T-helper 1 cell treated with Interleukin-12 subunit alpha and Interleukin-12 subunit beta and Interleukin-4 antibody, amounts not matched to agents 30 ng/mL and 1 ng/mL, for 36 hours (primary cell): ENCODE results near the gene GRID1. TPM values are rescaled to one million over a fixed set of nuclear protein-coding genes. Genes with fewer than 3 reads are reported as not detected.

Experiments
- intact Hi-C: fragments of 100-400 bp; cut with micrococcal nuclease; formaldehyde crosslinking; loops from one replicate; pipeline ENCODE4 v1.15.1; 2024
- total RNA-seq: library from RNA; stranded (reverse); gene quantifications from 2 replicates; pipeline ENCODE4 v1.2.3, GENCODE V29; 2022

GRID1 gene
- total RNA-seq, 1 donor from 2014 or later = not detected

GRCh38 chr10:86356296-86356695 lies 10.3 kb downstream of the GRID1 start:
- intact Hi-C loops = no loop called here

DNA sequence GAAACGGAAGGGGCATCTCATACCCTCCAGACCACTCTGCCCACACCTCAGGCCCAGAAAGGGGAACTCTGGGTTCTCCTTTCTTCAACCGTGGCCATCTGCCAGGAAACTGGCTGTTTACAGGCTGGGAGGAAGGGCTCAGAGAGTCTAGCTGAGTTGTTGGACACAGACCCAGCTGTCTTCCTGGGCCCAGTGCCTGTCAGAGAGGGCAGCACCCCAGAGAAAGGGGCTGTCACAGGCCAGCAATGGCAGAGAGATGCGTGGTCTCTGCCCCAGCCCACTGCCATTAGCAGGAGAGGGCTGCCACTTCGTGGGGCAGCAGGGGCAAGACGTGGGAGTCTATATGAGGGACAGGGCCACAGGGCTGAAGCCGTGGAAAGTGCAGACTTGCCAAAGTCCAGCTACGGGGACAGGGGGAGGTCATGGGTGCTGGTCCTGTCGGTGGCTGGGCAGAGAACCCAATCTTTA lies 11.0 kb downstream of the GRID1 start:
- intact Hi-C loops = no loop called here

DNA sequence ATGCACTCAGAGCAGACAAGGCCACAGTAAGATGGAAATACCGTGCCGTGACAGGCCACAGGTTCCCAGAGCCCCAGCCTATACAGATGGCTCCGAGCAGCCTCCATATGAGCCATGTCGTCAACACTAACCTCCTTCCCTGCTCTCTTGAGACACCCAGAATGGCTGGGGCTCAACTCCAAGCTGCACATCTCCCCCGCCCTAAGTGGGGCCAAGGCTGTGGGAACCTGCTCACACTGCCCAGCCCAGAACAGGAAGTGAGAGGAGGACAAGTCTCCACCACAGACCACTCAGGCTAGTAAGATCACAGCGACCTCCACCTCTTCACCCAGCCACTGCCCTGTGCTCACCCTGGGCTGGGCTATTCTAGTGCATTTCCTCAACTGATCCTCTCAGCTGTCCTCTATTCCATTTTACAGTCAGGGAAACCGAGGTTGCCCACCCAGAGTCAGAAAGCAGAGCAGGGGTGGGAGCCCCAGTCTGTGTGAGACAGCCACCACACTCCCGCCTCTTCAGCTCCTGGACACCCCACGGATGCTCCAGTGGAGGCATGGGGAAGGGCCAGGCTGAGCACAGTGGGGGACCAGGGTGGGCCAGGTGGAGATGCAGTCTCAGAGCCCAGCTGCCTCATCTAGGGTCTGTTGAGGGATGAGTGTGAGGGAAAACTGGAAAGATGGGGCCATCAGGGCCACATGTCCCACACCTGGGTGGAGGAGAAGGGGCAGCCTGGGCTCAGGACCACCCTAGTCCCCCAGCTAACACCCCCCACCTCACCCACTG lies 11.6 kb downstream of the GRID1 start:
- intact Hi-C loops = no loop called here

DNA sequence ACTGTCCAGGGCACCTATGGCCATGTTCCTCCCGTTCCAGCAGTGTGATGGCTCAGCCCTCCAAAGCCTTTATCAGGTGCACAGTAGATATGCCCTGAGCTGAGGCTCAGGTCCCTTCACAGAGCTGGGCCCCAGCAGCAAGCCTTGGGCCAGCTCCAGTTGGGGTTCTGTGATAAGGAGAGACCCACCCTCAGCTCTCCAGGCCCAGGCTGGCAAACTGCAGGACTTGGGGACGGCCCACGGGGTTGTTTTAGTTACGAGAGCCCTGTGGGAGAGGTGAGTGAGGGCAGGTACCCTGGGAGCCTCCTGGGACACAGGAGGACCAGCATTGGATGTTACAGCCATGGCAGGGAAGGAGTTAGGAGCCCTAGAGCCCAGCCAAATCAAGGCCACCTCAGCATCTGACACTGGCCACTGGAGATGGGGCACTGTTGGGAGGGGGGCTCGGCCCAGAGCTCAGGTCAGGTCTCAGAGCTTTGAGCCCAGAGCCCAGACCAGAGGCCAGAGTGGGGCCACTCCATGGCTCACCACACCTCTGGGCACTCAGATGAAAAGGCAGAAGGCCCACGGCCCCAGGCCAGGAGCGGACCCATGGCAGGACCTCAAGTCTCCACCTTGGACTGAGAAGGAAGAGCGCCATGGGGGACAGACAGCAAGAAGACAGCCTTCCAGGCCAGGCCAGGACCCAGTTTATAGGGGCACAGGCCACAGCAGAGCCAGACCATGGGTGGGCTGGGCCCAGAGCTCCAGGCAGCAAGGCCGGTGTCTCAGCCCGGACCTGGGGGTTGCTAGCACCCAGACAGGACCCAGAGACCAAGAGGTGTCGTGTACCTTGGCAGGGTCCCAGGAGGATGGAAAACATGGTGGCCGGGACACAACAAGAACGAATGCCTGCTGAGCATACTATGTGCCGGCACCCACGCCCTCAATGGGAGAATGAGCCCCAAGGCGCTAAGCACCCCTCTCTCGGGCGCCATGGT lies 12.8 kb downstream of the GRID1 start:
- intact Hi-C loops = no loop called here

DNA sequence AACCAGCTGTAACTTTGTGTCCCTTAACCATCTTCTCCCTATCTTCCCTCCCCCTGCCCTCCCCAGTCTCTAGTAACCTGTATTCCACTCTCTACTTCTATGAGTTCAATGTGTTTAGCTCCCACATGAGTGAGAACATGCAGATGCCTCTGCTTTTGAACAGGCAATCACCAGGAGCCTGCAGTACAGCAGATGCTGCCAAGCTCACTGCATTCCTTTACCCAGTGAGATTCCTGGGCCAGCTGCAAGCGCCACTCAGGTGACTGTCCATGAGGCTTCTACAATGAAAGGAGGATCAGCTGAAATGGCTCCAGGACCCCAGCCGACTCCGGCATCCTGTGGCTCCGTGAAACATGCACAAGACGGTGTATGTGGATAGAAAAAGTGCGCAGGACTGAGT lies 15.7 kb downstream of the GRID1 start:
- intact Hi-C loops = no loop called here

- intact Hi-C loops = no loop called here
Measured at GRCh38 chr10:86349940-86350630, 16.5 kb downstream of the GRID1 start.

DNA sequence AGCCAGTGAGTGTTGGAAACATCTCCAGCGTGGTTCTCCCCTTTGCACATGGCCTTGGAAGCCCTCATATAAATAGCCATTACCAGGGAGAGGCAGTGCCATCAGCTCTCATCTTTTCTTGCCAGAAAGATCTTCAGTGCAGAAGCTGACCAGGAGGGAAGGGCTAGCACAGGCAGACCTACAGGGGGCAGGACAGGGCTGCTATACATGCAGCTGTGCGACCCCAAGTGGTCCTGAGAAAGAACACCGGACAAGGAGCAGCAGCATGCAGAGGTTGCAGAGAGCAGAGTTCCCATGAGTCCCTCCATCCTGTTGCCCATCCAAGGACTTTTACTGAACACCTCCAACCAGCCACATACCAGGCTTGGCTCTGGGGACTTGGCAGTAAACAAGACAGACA lies 17.1 kb downstream of the GRID1 start:
- intact Hi-C loops = no loop called here

DNA sequence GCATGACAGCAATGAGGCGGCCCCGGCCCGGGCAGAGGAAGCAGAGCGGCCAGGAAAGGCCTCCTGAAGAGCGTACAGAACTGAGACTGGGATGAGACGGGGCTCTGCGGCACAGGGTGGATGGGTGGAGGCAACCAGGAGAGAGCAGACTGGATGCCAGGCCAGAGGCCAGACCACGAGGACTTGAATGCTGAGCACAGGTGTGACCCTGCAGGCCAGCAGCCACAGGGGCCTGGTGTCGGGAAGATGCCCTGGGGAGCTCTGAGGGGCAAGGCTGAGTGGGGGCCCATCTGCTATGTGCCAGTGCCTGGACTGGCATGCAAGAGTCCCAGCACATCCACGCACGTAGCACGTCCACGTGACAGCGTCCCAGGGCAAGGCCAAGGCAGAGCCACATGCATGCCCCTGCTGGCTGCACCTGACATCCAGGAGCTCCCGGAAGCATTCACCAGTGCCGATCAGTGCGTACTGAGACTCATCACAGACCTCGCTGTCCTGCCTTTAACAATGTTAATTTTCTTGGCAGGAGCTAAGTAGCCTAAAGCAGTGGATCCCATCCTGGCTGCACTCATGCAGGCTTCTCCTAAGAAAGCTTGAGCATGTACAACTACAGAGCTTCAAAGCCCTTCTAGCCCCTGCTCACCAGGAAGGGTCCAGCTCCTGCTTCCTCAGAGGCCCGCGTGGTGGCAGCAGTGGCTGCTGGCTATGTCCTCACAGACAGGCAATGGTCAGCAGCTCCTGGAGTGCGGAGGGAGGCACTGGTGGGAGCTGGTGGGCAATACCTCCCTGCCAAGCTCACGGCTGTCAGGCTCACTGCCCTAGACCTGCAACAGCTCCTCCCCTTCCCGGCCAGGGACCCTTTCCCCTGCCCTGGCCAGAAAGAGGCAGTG lies 18.0 kb downstream of the GRID1 start:
- intact Hi-C loops = no loop called here

DNA sequence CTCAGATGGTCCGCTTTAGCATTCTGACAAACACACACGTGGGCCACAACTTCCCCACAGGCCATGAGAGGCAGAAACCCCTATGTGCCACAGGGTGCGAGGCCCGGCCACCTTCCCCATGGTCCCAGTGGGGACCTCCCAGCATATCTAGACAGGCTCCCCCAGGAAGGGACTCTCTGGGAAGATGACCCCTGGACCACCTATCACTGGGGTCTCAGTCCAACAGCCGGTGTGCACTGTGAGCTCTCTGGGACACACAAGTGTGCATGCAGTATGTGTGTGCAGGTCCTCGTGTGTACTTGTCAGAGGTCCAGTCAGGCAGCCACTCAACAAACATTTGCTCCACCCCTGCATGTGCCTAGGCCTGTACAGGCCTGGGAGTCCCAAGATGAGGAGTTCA lies 18.7 kb downstream of the GRID1 start:
- intact Hi-C loops = no loop called here

DNA sequence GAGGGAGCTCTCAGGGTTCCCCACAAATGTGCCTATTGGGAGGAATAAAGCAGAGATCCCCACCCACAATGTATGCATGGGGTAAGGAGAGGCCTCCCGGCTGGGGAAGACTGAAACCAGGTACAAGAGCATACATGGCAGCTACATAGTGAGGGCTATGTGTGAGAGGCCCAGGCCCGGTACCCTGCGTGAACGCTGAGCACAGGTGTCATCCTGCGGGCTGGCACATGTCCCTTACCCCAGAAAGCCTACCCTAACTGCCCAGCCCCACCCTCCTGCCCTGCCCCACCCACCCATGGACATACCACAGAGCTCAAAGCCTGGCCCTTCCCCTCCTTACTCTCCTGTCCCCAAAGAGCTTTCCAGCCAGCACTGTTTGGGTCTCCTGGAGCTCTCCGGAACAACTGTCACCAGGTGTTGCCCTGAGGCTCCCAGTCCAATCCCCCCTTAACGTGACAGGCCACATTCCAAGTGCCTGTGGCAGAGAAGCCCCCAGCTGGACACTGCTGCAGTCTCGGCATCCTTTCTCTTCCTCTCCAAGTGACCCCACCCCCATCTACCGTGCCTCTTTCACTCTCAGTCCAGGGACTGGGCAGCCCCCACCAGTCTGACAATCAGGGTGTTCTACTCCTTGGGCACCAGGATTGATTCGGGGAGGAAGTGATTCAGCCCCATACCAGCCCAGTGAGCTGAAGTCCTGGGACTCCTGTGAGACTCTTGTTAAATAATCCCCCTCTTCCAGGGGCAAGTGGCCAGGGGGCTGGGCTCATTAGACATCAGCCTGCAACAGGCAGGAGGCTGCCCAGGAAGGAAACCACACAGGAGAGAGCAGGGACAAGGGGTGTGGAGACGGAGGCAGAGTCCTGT lies 19.6 kb downstream of the GRID1 start:
- intact Hi-C loops = no loop called here

GRCh38 chr10:86345859-86346798 lies 20.5 kb downstream of the GRID1 start:
- intact Hi-C loops = no loop called here

DNA sequence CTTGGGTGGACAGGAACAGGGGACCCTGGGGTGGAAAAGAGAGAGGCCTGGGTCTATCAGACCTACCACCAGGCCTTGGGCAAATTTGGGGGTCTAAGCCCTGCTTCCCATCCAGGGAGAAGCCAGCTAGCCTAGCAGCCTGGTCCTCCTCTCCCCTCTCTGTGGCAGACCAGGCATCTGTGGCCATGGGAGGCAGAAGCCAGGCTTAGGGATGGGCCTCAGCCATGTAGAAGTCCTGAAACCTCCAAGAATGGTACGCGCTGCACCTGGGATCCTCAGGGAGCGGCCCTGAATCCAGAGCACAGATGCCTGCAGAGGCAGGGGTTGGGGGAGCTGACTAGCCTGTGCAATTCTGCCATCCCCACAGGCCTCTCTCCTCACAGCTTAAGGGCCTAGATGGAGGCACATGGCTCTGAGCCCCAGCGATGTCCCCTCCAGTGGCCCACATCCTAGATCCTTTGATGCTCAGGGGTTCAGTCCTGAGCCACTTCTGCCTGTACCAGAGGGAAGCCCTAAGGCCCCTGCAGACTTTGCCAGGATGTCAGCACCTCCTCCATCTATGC lies 21.2 kb downstream of the GRID1 start:
- intact Hi-C loops = no loop called here

DNA sequence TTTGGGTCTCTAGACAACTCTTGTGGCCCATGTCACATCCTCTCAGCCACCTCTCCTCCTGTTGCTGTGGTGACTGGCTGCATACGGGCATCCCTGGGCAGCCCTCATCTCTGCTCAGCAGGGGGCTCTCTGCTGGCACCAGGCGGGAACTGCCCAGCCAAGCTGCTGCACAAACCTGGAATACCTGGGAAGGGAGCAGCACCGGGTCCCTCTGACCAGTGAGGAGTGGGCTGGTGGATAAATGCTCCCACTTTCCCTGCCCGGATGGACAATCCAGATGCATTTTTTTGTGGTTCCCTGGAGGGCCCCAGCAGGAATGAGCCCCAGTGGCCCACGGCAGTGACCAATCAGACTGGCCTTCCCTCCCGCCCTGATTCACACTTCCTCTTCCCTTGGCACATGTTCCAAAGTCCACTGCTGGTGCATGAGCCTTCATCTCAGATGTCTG lies 21.9 kb downstream of the GRID1 start:
- intact Hi-C loops = no loop called here

DNA sequence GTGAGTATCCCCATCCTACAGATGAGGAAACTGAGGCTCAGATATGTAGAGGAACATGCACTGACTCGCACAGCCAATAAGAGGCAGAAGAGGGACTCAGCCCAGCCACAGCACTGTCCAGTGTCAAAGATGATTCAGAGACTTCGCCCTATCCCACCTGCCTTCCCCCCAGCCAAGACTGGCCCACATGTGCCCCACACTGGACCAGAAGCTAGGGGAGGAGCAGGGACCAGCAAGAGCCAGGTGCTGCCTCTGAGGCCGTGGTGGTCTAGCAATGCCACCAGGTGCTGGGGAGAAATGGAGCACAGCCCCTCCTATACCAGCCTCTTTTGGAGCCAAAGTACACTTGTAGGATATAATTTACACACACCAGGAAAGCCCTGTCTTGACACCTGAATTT lies 22.3 kb downstream of the GRID1 start:
- intact Hi-C loops = no loop called here

DNA sequence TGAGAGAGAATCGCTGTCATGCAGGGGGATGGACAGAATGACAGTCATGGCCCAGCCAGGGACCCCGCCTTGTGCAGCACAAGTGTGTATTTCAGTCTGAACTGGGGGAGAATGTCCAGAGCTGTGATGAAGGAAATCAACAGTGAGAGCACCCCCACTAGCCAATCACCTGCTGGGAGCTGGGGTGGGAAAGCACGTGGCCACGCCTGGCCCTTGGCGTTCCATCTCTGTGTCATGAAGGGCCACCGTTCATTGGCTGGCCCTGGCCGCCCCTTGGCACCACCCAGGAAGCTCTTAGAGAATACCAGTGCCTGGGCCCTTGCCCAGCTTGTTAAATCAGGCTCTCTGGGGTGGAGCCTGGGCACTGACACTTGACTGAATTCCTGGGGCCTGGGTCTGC lies 22.8 kb downstream of the GRID1 start:
- intact Hi-C loops = no loop called here

DNA sequence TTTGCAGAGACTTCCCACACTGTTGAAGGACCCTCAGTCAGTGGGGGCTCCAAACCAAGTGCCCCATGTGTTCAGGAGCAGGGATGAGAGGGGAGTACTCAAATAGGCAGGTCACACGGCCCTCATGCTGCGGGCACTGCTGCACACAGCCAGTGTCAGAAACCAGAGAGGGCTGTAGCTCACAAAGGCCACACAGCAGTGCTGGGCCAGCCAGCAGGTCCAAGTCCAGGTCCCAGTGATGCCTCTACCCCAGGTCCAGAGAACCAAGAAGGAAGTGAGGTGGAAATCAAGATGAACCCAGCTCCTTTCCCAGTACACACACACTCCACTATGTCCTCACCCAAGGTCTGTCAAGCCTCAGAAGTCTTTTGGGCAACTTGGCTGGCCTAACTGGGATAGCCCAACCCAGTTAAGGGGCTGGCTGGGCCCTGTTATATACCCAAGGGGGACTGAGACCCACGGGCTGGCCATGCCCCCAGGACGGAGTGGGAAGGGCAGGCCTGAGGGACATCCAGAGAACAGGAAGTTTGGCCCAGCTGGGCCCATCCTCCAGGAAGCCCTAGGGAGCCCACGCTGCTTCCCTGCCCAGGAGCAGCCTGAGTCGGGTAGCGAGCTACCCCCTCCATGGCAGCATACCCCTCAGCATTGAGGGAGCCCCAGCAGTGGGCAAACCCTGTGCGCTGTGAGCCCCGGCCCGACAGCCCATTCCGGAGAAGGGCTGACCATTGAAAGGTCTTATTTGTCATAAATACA lies 24.3 kb downstream of the GRID1 start:
- intact Hi-C loops = no loop called here

- intact Hi-C loops = no loop called here
Measured at GRCh38 chr10:86341361-86341811, 25.2 kb downstream of the GRID1 start.

- intact Hi-C loops = no loop called here
Measured at GRCh38 chr10:86340991-86341260, 25.7 kb downstream of the GRID1 start.
